Liver (tissue), 9 donors: ENCODE results near the gene SLC25A21. TPM values are rescaled to one million over a fixed set of nuclear protein-coding genes. Genes with fewer than 3 reads are reported as not detected.

Experiments used
- DNase-seq: peaks from one replicate; pipeline ENCODE4 v3.0.0-alpha.2; 2017; ENCODE audit warnings: low spot score
- H3K27ac ChIP-seq, 2 donors: one replicate each; pipeline ENCODE4 v1.7.0; 2013; ENCODE audit warnings: inconsistent platforms in 2 of 2, low read length in 2 of 2, control low read depth in 1 of 2, low read depth in 1 of 2, mild to moderate bottlenecking in 1 of 2
- H3K27me3 ChIP-seq, 4 donors: one replicate each; pipeline versions ENCODE4 v1.6.1 to v1.7.0; 2013; ENCODE audit warnings: low read length in 3 of 4, inconsistent platforms in 1 of 4, mild to moderate bottlenecking in 1 of 4, moderate library complexity in 1 of 4; ENCODE audit not compliant: control insufficient read depth in 4 of 4, insufficient read depth in 4 of 4
- H3K36me3 ChIP-seq, 4 donors: one replicate each; pipeline versions ENCODE4 v1.6.1 to v1.7.0; 2013; ENCODE audit warnings: low read length in 3 of 4, mild to moderate bottlenecking in 3 of 4, low read depth in 1 of 4, moderate library complexity in 1 of 4; ENCODE audit not compliant: control insufficient read depth in 4 of 4, insufficient read depth in 3 of 4
- H3K4me1 ChIP-seq, 4 donors: one replicate each; pipeline versions ENCODE4 v1.6.1 to v1.7.0; 2013; ENCODE audit warnings: low read length in 3 of 4, mild to moderate bottlenecking in 3 of 4, moderate library complexity in 1 of 4; ENCODE audit not compliant: control insufficient read depth in 4 of 4, insufficient read depth in 4 of 4
- H3K4me3 ChIP-seq, 3 donors: one replicate each; pipeline versions ENCODE4 v1.6.1 to v1.7.0; 2013; ENCODE audit warnings: low read length in 3 of 3, control low read depth in 1 of 3, low read depth in 1 of 3, mild to moderate bottlenecking in 1 of 3
- H3K9ac ChIP-seq, 2 donors: one replicate each; pipeline ENCODE4 v1.7.0; 2013; ENCODE audit warnings: low read length in 2 of 2, mild to moderate bottlenecking in 2 of 2, moderate library complexity in 2 of 2, control low read depth in 1 of 2, low read depth in 1 of 2
- H3K9me3 ChIP-seq, 4 donors: one replicate each; pipeline versions ENCODE4 v1.6.1 to v1.7.0; 2013; ENCODE audit warnings: low read length in 3 of 4; ENCODE audit not compliant: control insufficient read depth in 4 of 4
- ATF3 ChIP-seq: IDR thresholded peaks from 2 replicates; pipeline ENCODE4 v1.6.1; 2016; ENCODE audit warnings: antibody characterized with exemption
- CTCF ChIP-seq: fragments of 150-350 bp; IDR thresholded peaks from 2 replicates; pipeline ENCODE4 v1.5.1; 2017; ENCODE audit warnings: improper control_type of control experiment, low read depth, low read length; ENCODE audit not compliant: missing input control
- EGR1 ChIP-seq, 2 donors: IDR thresholded peaks; 2 replicates each; pipeline ENCODE4 v1.6.1; 2016 to 2018; ENCODE audit warnings: antibody characterized with exemption in 2 of 2, low read depth in 2 of 2
- FOXA1 ChIP-seq: IDR thresholded peaks from 2 replicates; pipeline ENCODE4 v1.6.1; 2016; ENCODE audit warnings: antibody characterized with exemption
- FOXA2 ChIP-seq: IDR thresholded peaks from 2 replicates; pipeline ENCODE4 v1.6.1; 2016; ENCODE audit warnings: antibody characterized with exemption
- GABPA ChIP-seq, 2 donors: IDR thresholded peaks in 1 of 2; conservative IDR thresholded peaks in 1 of 2; 2 replicates each; pipeline ENCODE4 v1.6.1; 2016; ENCODE audit warnings: antibody characterized with exemption in 2 of 2, mild to moderate bottlenecking in 1 of 2, moderate library complexity in 1 of 2
- HNF4G ChIP-seq: IDR thresholded peaks from 2 replicates; pipeline ENCODE4 v1.6.1; 2016; ENCODE audit warnings: antibody characterized with exemption
- JUND ChIP-seq, 2 donors: IDR thresholded peaks; 2 replicates each; pipeline ENCODE4 v1.6.1; 2016; ENCODE audit warnings: antibody characterized with exemption in 2 of 2
- MAX ChIP-seq: IDR thresholded peaks from 2 replicates; pipeline ENCODE4 v1.6.1; 2016; ENCODE audit warnings: antibody characterized with exemption
- NR2F2 ChIP-seq: IDR thresholded peaks from 2 replicates; pipeline ENCODE4 v1.6.1; 2016; ENCODE audit warnings: antibody characterized with exemption
- REST ChIP-seq: IDR thresholded peaks from 2 replicates; pipeline ENCODE4 v1.6.1; 2016; ENCODE audit warnings: antibody characterized with exemption, mild to moderate bottlenecking
- RXRA ChIP-seq, 2 donors: IDR thresholded peaks; 2 replicates each; pipeline ENCODE4 v1.6.1; 2017 to 2018; ENCODE audit warnings: antibody characterized with exemption in 2 of 2, mild to moderate bottlenecking in 1 of 2
- SP1 ChIP-seq: IDR thresholded peaks from 2 replicates; pipeline ENCODE4 v1.6.1; 2018; ENCODE audit warnings: antibody characterized with exemption, mild to moderate bottlenecking
- TAF1 ChIP-seq: conservative IDR thresholded peaks from 2 replicates; pipeline ENCODE4 v1.6.1; 2016; ENCODE audit warnings: antibody characterized with exemption, mild to moderate bottlenecking
- ZBTB33 ChIP-seq: IDR thresholded peaks from 2 replicates; pipeline ENCODE4 v1.6.1; 2016; ENCODE audit warnings: antibody characterized with exemption
- WGBS: extraction: QIAGEN DNeasy Blood & Tissue Kit; methylation state at CpG from one replicate; pipeline ENCODE4 v1.1.7; 2013; 5-methylcytosine and 5-hydroxymethylcytosine counted together
- polyA plus RNA-seq, 2 donors: library from polyadenylated mRNA; stranded (reverse) in 1 of 2; unstranded in 1 of 2; fragments of 200-250 nt in 1 of 2; fragments of >200 nt in 1 of 2; fragmentation: Nextera tagmentation in 1 of 2; extraction: Ambion mirVana in 1 of 2; gene quantifications; one replicate each; pipeline versions ENCODE4 v1.2.1 to v1.2.3, GENCODE V29; 2013 to 2015
- total RNA-seq, 2 donors: library from RNA; depleted of rRNA; stranded (reverse); fragments of >200 nt; gene quantifications; one replicate each; pipeline ENCODE4 v1.2.3, GENCODE V29; 2014
- donor health status: healthy.
- donor health status: healthy.
- donor health status: healthy.
- donor health status: healthy.
- donor health status: healthy.

The SLC25A21 gene
- total and polyA plus RNA-seq, 4 donors: 0.13 to 24.3 (median 0.23) TPM

- TF ChIP-seq CTCF (no peak), MAX (no peak), JUND (IDR thresholded peaks at IDR 0.05) (no peak)
These were observed 120.7 kb downstream of the SLC25A21 start (continued) for GRCh38 chr14:37051680-37052079.

GRCh38 chr14:37051153-37051552 is 121.3 kb downstream of the SLC25A21 start:
- no peak overlapping the region for H3K9ac ChIP-seq
- 88% methylated on average over 2 of the region's 2 CpGs for WGBS
- no peak for DNase-seq
- H3K27me3 ChIP-seq: no peaks in the 10 kb centered on the region
- H3K4me3 ChIP-seq: no peak overlapping the region
- TF ChIP-seq SP1: no peak
- no peak for TF ChIP-seq FOXA2
- TF ChIP-seq HNF4G: no peak
- TF ChIP-seq ZBTB33: no peak
- H3K27ac ChIP-seq: no peak overlapping the region
- H3K9me3 ChIP-seq: peaks cover 0 to 1% (median 0%) of the 10 kb centered on the region in 4 donors
- H3K4me1 ChIP-seq: no peaks in the 10 kb centered on the region
- H3K36me3 ChIP-seq: no peaks in the 10 kb centered on the region

- Histone ChIP-seq H3K27me3 (no peaks in the 10 kb centered on the region), H3K4me3 (no peak overlapping the region), H3K9ac (no peak overlapping the region), H3K9me3 (no peaks in the 10 kb centered on the region), H3K4me1 (no peaks in the 10 kb centered on the region), H3K36me3 (no peaks in the 10 kb centered on the region), H3K27ac (no peak overlapping the region)
- no peak for DNase-seq
- no peak for TF ChIP-seq MAX
- TF ChIP-seq FOXA1: no peak
- no peak for TF ChIP-seq REST
- no peak for TF ChIP-seq RXRA (IDR thresholded peaks at IDR 0.05)
- no peak for TF ChIP-seq TAF1
- no peak for TF ChIP-seq NR2F2
- no peak for TF ChIP-seq GABPA (IDR thresholded peaks at IDR 0.05 in 1 of 2, conservative IDR thresholded peaks at IDR 0.05 in 1 of 2)
- no peak for TF ChIP-seq ATF3
- TF ChIP-seq EGR1 (IDR thresholded peaks at IDR 0.05; ENCODE audit: low read depth in 2 of 2): no peak
- no peak for TF ChIP-seq SP1
These were observed 123.7 kb downstream of the SLC25A21 start for GRCh38 chr14:37048666-37049071.
